ENCODE measurements around the gene ERC1.

The ERC1 gene

GRCh38 chr12:1325666-1326065 lies 334.6 kb downstream of the ERC1 start:
- Histone ChIP-seq H3K27me3 (ENCODE audit: insufficient read depth, low read depth, severe bottlenecking) (no peaks in the 10 kb centered on the region), H3K4me3 (ENCODE audit: low read depth, low read length) (no peak overlapping the region), H3K27ac (no peak overlapping the region), H3K9me3 (ENCODE audit: severe bottlenecking) (no peaks in the 10 kb centered on the region), H3K36me3 (no peaks in the 10 kb centered on the region)
- no peak for TF ChIP-seq CTCF (IDR thresholded peaks at IDR 0.05; ENCODE audit: low read depth, low read length)
- no peak for DNase-seq

- no peak for TF ChIP-seq CTCF (IDR thresholded peaks at IDR 0.05; ENCODE audit: low read depth, low read length)
- no peaks in the 10 kb centered on the region for H3K36me3 ChIP-seq
- H3K4me3 ChIP-seq (ENCODE audit: low read depth, low read length), result no peak overlapping the region
- H3K27ac ChIP-seq, result no peak overlapping the region
- H3K9me3 ChIP-seq (ENCODE audit: severe bottlenecking), result no peaks in the 10 kb centered on the region
- no peak for DNase-seq
- H3K27me3 ChIP-seq (ENCODE audit: insufficient read depth, low read depth, severe bottlenecking), result no peaks in the 10 kb centered on the region
These were observed 335.2 kb downstream of the ERC1 start for GRCh38 chr12:1326258-1326657.

DNA sequence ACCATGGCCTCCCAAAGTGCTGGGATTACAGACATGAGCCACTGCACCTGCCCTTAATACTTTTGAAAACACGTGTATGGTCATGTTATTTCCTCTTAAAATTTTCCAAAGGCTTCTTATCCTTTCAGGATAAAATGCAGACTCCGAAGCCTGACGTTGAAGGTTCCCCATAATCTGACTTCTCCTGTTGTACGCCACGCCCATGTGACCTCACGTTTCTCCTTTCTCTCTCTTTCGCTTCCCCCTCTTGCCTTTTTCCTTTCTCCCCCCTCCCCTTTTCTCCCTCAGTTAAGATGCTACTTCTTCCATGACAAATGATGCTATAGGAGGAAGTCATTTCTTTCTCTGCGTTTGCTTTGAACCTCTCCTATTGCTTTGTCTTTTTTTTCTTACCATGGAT lies 337.4 kb downstream of the ERC1 start:
- H3K9me3 ChIP-seq (ENCODE audit: severe bottlenecking), result peaks cover 2% of the 10 kb centered on the region
- no peak overlapping the region for H3K27ac ChIP-seq
- no peak for DNase-seq
- H3K4me3 ChIP-seq (ENCODE audit: low read depth, low read length), result no peak overlapping the region
- H3K27me3 ChIP-seq (ENCODE audit: insufficient read depth, low read depth, severe bottlenecking), result no peaks in the 10 kb centered on the region
- H3K36me3 ChIP-seq, result no peaks in the 10 kb centered on the region
- TF ChIP-seq CTCF (IDR thresholded peaks at IDR 0.05; ENCODE audit: low read depth, low read length), result no peak

- H3K4me3 ChIP-seq (ENCODE audit: low read depth, low read length), result no peak overlapping the region
- no peaks in the 10 kb centered on the region; the same call in 1 of the 2 replicates for H3K36me3 ChIP-seq
- peaks cover 2% of the 10 kb centered on the region for H3K9me3 ChIP-seq (ENCODE audit: severe bottlenecking)
- TF ChIP-seq CTCF (IDR thresholded peaks at IDR 0.05; ENCODE audit: low read depth, low read length), result no peak
- no peaks in the 10 kb centered on the region for H3K27me3 ChIP-seq (ENCODE audit: insufficient read depth, low read depth, severe bottlenecking)
- no peak overlapping the region for H3K27ac ChIP-seq
- DNase-seq, result no peak
These were observed 338.9 kb downstream of the ERC1 start for GRCh38 chr12:1329784-1330476.

DNA sequence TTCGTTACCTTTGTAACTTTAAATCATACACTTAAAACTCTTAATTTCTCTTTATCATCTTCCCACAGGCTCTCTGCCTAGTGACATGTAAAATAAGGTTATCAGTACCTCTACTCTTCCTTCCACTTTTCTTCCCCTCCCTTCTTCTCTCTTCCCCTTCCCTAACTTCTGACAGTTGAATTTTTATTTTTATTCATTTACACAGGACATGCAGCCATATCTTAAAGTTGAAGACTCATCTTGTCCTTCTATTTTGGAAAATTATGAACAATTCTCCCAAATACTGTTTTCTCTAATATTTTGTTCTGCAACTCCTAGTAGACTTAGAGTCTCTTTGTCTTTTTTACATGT lies 339.4 kb downstream of the ERC1 start:
- TF ChIP-seq CTCF (IDR thresholded peaks at IDR 0.05; ENCODE audit: low read depth, low read length), result no peak
- H3K27me3 ChIP-seq (ENCODE audit: insufficient read depth, low read depth, severe bottlenecking), result no peaks in the 10 kb centered on the region
- no peak overlapping the region for H3K27ac ChIP-seq
- no peaks in the 10 kb centered on the region; the same call in 1 of the 2 replicates for H3K36me3 ChIP-seq
- H3K9me3 ChIP-seq (ENCODE audit: severe bottlenecking), result peaks cover 2% of the 10 kb centered on the region
- H3K4me3 ChIP-seq (ENCODE audit: low read depth, low read length), result no peak overlapping the region
- DNase-seq, result no peak

DNA sequence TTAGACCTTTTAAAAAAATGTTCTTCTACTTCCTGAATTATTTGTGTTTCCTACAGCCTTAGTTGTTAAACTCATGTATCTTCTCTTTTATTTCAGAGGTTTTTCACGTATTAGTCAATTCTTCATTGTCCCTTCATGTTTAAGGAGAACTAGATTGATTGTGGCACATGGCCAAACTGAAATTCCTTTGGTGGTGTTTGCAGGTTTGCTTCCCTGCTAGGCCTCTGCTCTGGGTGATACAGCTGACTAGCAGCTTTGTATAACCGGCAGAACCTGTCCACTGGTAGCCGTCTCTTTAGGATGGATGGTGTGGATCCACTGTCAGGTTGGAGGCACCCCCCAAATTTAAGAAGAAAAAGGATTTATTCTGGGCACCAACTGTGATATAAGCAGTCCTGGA lies 341.3 kb downstream of the ERC1 start:
- H3K4me3 ChIP-seq (ENCODE audit: low read depth, low read length), result no peak overlapping the region
- peaks cover 2% of the 10 kb centered on the region for H3K9me3 ChIP-seq (ENCODE audit: severe bottlenecking)
- H3K36me3 ChIP-seq, result no peaks in the 10 kb centered on the region; the same call in 1 of the 2 replicates
- no peak for DNase-seq
- TF ChIP-seq CTCF (IDR thresholded peaks at IDR 0.05; ENCODE audit: low read depth, low read length), result no peak
- H3K27ac ChIP-seq, result no peak overlapping the region
- H3K27me3 ChIP-seq (ENCODE audit: insufficient read depth, low read depth, severe bottlenecking), result no peaks in the 10 kb centered on the region

All from WERI-Rb-1 (cell line).